ENCODE data around the gene CDKN2D. TPM values are rescaled to one million over a fixed set of nuclear protein-coding genes. Genes with fewer than 3 reads are reported as not detected.
"Not testable (repeated sequence)": the region's sequence is repeated elsewhere in the genome, so short reads cannot be mapped to it uniquely, and the experiment has no call there.

Gene CDKN2D
- total and polyA plus RNA-seq, 2 of the 8 experiments (the other 6 are each of a cell fraction or from before 2014, with no cell fraction given) = 3.0 to 4.0 TPM

- H3K79me2 ChIP-seq (ENCODE audit: control insufficient read depth in 1 of 2, insufficient read depth in 2 of 2, low read length in 2 of 2); H3K4me2 ChIP-seq (ENCODE audit: insufficient read depth in 1 of 2, low read depth in 2 of 2, low read length in 2 of 2); POLR2A ChIA-PET (ENCODE audit: partially characterized antibody); H2BK120ac ChIP-seq (replicated peaks; ENCODE audit: low read depth, low read length); H3K79me1 ChIP-seq (ENCODE audit: low read depth, low read length); H3K36me3 ChIP-seq (ENCODE audit: control insufficient read depth in 2 of 4, insufficient read depth in 4 of 4, low read length in 3 of 4); H3K56ac ChIP-seq (replicated peaks; ENCODE audit: insufficient read length, low read depth, low read length); H2AK5ac ChIP-seq (ENCODE audit: low read depth, low read length); H3K4ac ChIP-seq (replicated peaks; ENCODE audit: insufficient read length, low read depth, low read length); DNase-seq (ENCODE audit: low read depth in 1 of 2, low spot score in 2 of 2); H3K27ac ChIP-seq (ENCODE audit: low read depth, low read length); H2BK20ac ChIP-seq (ENCODE audit: low read length); H2BK5ac ChIP-seq (ENCODE audit: low read depth, low read length); H2AFZ ChIP-seq (ENCODE audit: low read length); H3K9ac ChIP-seq (replicated peaks in 1 of 4; ENCODE audit: extremely low read depth in 1 of 4, low read depth in 3 of 4, low read length in 3 of 4); H3K23me2 ChIP-seq (ENCODE audit: low read depth, low read length); H4K8ac ChIP-seq (ENCODE audit: extremely low read depth, insufficient read depth, low read length); H3K23ac ChIP-seq (ENCODE audit: insufficient read length); H2BK15ac ChIP-seq (ENCODE audit: low read length); H3K4me3 ChIP-seq (ENCODE audit: extremely low read depth in 1 of 4, insufficient read depth in 2 of 4, low read depth in 3 of 4, low read length in 4 of 4); H3K9me3 ChIP-seq (ENCODE audit: insufficient read depth in 2 of 2, low read depth in 1 of 2, low read length in 1 of 2); H4K5ac ChIP-seq (ENCODE audit: insufficient read length, low read depth, low read length); H4K20me1 ChIP-seq (replicated peaks in 1 of 2; ENCODE audit: control insufficient read depth in 1 of 2, insufficient read depth in 2 of 2, low read length in 2 of 2); H3K27me3 ChIP-seq (replicated peaks in 1 of 4; ENCODE audit: control insufficient read depth in 3 of 4, extremely low read depth in 1 of 4, insufficient read depth in 3 of 4, low read length in 3 of 4); FAIRE-seq; H2BK12ac ChIP-seq (ENCODE audit: low read depth, low read length); H4K91ac ChIP-seq (replicated peaks; ENCODE audit: insufficient read length, low read length); H3K14ac ChIP-seq (ENCODE audit: insufficient read length); H3K4me1 ChIP-seq (replicated peaks in 1 of 4; ENCODE audit: control insufficient read depth in 3 of 4, insufficient read depth in 4 of 4, low read length in 3 of 4); H3K18ac ChIP-seq (ENCODE audit: extremely low read depth, low read length): not testable (repeated sequence)
- CTCF ChIA-PET (ENCODE audit: partially characterized antibody) = interaction anchor here (0.6 to 1.7 kb wide), 2 partner anchors 9 to 45 kb away, joined by 3 to 5 read pairs; no protein-coding TSS in a partner anchor
- 91% methylated on average over 9 of the region's 9 CpGs; no CpG with 5 or more reads in 1 of the 2 experiments for WGBS, 2 experiments (ENCODE audit: extremely low coverage in 1 of 2, insufficient coverage in 1 of 2, insufficient read length in 1 of 2, insufficient replicate concordance in 2 of 2, low coverage in 1 of 2, low lambda C conversion rate in 2 of 2, missing lambda C conversion rate in 1 of 2)
Observed at GRCh38 chr19:10539016-10539415, 29.8 kb downstream of the CDKN2D start.

All from H1 (cell line).